HEK293T (cell line): ENCODE results near the gene PAQR7.

Source experiments
- CTBP1 ChIP-seq: fragments of 450-650 bp; IDR thresholded peaks from 2 replicates; pipeline ENCODE4 v1.6.1; 2016; ENCODE audit warnings: borderline replicate concordance
- FOXA1 ChIP-seq: fragments of 450-650 bp; IDR thresholded peaks from 2 replicates; pipeline ENCODE4 v1.6.1; 2016; ENCODE audit warnings: mild to moderate bottlenecking
- FOXM1 ChIP-seq: fragments of 450-650 bp; IDR thresholded peaks from 2 replicates; pipeline ENCODE4 v1.6.1; 2017; ENCODE audit warnings: mild to moderate bottlenecking, borderline replicate concordance
- NFRKB ChIP-seq: fragments of 450-650 bp; IDR thresholded peaks from 2 replicates; pipeline ENCODE4 v1.6.1; 2016; ENCODE audit warnings: mild to moderate bottlenecking, moderate library complexity

GRCh38 chr1:25829046-25829445 is 46.5 kb downstream of the PAQR7 start:
- no peak for TF ChIP-seq NFRKB
- no peak for TF ChIP-seq CTBP1
- no peak for TF ChIP-seq FOXM1
- no peak for TF ChIP-seq FOXA1
